Measurements from ENCODE around the gene KIAA0319L. TPM values are rescaled to one million over a fixed set of nuclear protein-coding genes. Genes with fewer than 3 reads are reported as not detected.

KIAA0319L gene
- total and polyA plus RNA-seq, 12 donors: 26.5 to 278 (median 76.8) TPM

GRCh38 chr1:35505911-35506798 lies 51.0 kb downstream of the KIAA0319L start:
- TF ChIP-seq CTCF (IDR thresholded peaks at IDR 0.05) (no peak), POLR2A (IDR thresholded peaks at IDR 0.05) (no peak)
- intact Hi-C loops (cut with DNase I): no loop called here
- H3K27ac ChIP-seq: peak overlapping the region in 3 of 5 donors; percentile 20 to 68 (median 59)
- H3K9me3 ChIP-seq (replicated peaks in 1 of 3): no peaks in the 10 kb centered on the region
- WGBS, 4 donors: 73 to 77% (median 75%) methylated on average over 4 of the region's 4 CpGs
- H3K4me3 ChIP-seq: no peak overlapping the region
- H3K27me3 ChIP-seq: no peaks in the 10 kb centered on the region
- DNase-seq: peak in 6 of 7 donors; percentile 54 to 77 (median 66)
- peaks cover 0 to 6% of the 10 kb centered on the region in 2 donors for H3K36me3 ChIP-seq (replicated peaks in 1 of 2)
- H3K4me1 ChIP-seq (replicated peaks in 1 of 2): peaks cover 12 to 48% of the 10 kb centered on the region in 2 donors

- TF ChIP-seq POLR2A (IDR thresholded peaks at IDR 0.05) (no peak), CTCF (IDR thresholded peaks at IDR 0.05) (no peak)
- 94 to 98% (median 97%) methylated on average over 2 of the region's 2 CpGs for WGBS, 4 donors
- no peak overlapping the region for H3K27ac ChIP-seq
- H3K36me3 ChIP-seq (replicated peaks in 1 of 2): peaks cover 0 to 6% of the 10 kb centered on the region in 2 donors
- H3K4me1 ChIP-seq (replicated peaks in 1 of 2): peaks cover 12 to 40% of the 10 kb centered on the region in 2 donors
- no peak overlapping the region for H3K4me3 ChIP-seq
- no peak for DNase-seq
- H3K9me3 ChIP-seq (replicated peaks in 1 of 3): no peaks in the 10 kb centered on the region
- intact Hi-C loops (cut with DNase I): no loop called here
- no peaks in the 10 kb centered on the region for H3K27me3 ChIP-seq
Observed at GRCh38 chr1:35502242-35502641, 55.0 kb downstream of the KIAA0319L start.

GRCh38 chr1:35500439-35500838 lies 56.8 kb downstream of the KIAA0319L start:
- H3K9me3 ChIP-seq (replicated peaks in 1 of 3): no peaks in the 10 kb centered on the region
- intact Hi-C loops (cut with DNase I): no loop called here
- H3K27ac ChIP-seq: no peak overlapping the region
- no peak overlapping the region for H3K4me3 ChIP-seq
- peaks cover 0 to 24% of the 10 kb centered on the region in 2 donors for H3K4me1 ChIP-seq (replicated peaks in 1 of 2)
- TF ChIP-seq CTCF (IDR thresholded peaks at IDR 0.05): no peak
- no peaks in the 10 kb centered on the region for H3K27me3 ChIP-seq
- WGBS, 4 donors: 74 to 86% (median 80%) methylated on average over 2 of the region's 2 CpGs
- H3K36me3 ChIP-seq (replicated peaks in 1 of 2): no peaks in the 10 kb centered on the region
- DNase-seq: no peak

GRCh38 chr1:35499652-35500176 lies 57.5 kb downstream of the KIAA0319L start:
- WGBS, 4 donors: 51 to 71% (median 58%) methylated on average over 3 of the region's 3 CpGs
- Histone ChIP-seq H3K27me3 (no peaks in the 10 kb centered on the region), H3K4me3 (no peak overlapping the region), H3K36me3 (replicated peaks in 1 of 2) (no peaks in the 10 kb centered on the region), H3K27ac (peak overlapping the region in 1 of 5 donors; percentile 39), H3K4me1 (replicated peaks in 1 of 2) (peaks cover 0 to 19% of the 10 kb centered on the region in 2 donors), H3K9me3 (replicated peaks in 1 of 3) (no peaks in the 10 kb centered on the region)
- intact Hi-C loops (cut with DNase I): no loop called here
- TF ChIP-seq CTCF (IDR thresholded peaks at IDR 0.05) (no peak), POLR2A (IDR thresholded peaks at IDR 0.05) (no peak)
- peak in 3 of 7 donors; percentile 14 to 59 (median 32) for DNase-seq
